HEK293T (cell line): Measurements from ENCODE around the gene ELP4.
A peak's percentile ranks its signal among the peaks of the same experiment; 100 is the strongest.

Experiments
- ELF4 ChIP-seq: fragments of 450-650 bp; IDR thresholded peaks from 2 replicates; pipeline ENCODE4 v1.6.1; 2017; ENCODE audit warnings: antibody characterized with exemption
- FOXM1 ChIP-seq: fragments of 450-650 bp; IDR thresholded peaks from 2 replicates; pipeline ENCODE4 v1.6.1; 2017; ENCODE audit warnings: mild to moderate bottlenecking, borderline replicate concordance
- PKNOX1 ChIP-seq: fragments of 450-650 bp; IDR thresholded peaks from 2 replicates; pipeline ENCODE4 v1.6.1; 2016
- SP1 ChIP-seq: fragments of 450-650 bp; IDR thresholded peaks from 2 replicates; pipeline ENCODE4 v1.6.1; 2017
- SUZ12 ChIP-seq: fragments of 450-650 bp; IDR thresholded peaks from 2 replicates; pipeline ENCODE4 v1.6.1; 2016; ENCODE audit warnings: mild to moderate bottlenecking
- TARDBP ChIP-seq: fragments of 450-650 bp; IDR thresholded peaks from 2 replicates; pipeline ENCODE4 v1.6.1; 2016
- ZNF384 ChIP-seq: fragments of 450-650 bp; IDR thresholded peaks from 2 replicates; pipeline ENCODE4 v1.6.1; 2016

- TF ChIP-seq SP1 (no peak), ZNF384 (no peak), PKNOX1 (0 out of 2 replicates have a peak, but pooled peaks have one; percentile 22), ELF4 (no peak), TARDBP (no peak), SUZ12 (no peak), FOXM1 (no peak)
Observed at GRCh38 chr11:31641477-31642062, 132.0 kb downstream of the ELP4 start.
